Activated CD4-positive, CD25-positive, alpha-beta regulatory T cell treated with anti-CD3 and anti-CD28 coated beads, Interleukin-2, amount 50 U/mL, for 16 hours (primary cell): ENCODE measurements around the gene UST.

ENCODE experiments used
- DNase-seq: peaks from one replicate; pipeline ENCODE4 v3.0.0-alpha.2; 2020; ENCODE audit warnings: low read depth, low spot score

The UST gene

DNA sequence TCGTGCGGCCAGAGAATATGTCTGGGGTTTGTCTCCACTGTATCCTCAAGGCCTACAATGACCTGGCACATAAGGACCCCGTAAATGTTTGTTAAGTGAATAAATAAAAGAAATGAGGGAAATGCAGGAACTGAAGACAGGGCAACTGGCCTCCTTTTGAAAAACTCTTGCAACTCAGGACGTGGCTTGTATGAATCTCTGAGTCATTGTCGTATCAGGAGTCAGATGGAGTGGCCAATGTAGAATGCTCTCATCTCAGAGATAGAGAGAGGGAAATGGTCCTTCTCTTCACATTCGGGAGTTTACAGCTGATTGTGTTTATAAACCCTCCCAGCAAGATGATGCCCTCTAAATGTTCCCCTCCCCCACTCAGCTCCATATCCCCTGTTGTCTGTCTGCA is 57.1 kb downstream of the UST start:
- DNase-seq, result no peak

DNA sequence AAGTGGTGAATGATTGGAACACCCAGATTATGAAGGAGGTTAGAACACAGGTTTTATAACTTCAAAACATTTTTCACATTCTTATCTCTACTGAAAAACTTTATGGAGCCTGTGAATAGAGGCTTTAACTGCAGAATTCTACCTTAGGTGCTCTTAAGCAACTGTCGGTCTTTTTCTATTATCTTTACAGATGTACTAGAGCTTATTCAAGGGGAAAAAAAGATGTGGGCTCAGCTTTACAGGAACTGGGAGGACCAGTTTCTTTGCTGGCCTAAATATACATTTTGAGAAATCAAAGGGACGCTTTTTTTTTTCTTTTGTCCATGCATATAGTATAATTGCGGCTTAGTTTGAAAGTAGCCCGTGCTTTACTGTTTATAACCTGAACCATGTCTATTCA is 58.9 kb downstream of the UST start:
- DNase-seq, result no peak

GRCh38 chr6:148807784-148808183 is 61.0 kb downstream of the UST start:
- DNase-seq, result no peak

DNA sequence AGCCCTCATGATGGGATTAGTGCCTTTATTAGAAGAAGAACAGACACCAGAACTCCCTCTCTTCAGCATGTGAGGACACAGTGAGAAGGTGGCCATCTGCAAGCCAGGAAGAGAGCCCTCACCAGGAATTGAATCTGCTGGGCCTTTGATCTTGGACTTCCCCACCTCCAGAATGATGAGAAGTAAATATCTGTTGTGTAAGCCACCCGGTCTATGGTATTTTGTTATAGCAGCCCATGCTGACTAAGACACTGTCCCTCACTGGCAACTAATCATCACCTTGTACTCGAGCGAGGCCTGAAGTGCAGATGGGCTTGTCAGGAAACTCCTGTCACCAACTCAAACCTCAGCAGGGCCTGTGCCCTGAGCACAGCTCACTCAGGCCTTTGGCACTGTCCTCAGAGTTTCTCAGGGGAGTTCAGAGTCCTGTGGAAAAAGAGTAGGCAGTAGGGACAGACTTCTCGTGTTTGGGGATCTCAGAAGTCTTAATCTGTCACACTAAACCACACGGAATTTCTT is 62.0 kb downstream of the UST start:
- DNase-seq, result no peak

DNA sequence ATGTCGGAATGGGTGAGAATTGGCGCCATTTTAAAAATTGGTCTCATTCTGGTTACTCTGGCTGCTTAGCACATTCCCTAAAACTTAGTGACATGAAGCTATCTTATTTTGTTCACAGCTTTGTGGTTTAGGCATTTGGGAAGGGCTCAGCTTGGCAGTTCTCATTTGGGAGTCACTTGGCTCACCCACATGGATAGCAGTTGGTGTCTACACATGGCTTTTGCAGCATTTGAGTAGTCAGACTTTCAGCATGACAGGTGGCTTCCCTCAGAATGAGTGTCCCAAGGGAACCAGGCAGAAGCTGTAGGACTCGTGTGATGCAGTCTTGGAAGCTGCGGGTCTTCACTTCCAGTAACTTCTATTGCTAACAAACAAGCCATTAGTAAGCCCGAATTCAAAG is 64.6 kb downstream of the UST start:
- DNase-seq, result no peak

DNA sequence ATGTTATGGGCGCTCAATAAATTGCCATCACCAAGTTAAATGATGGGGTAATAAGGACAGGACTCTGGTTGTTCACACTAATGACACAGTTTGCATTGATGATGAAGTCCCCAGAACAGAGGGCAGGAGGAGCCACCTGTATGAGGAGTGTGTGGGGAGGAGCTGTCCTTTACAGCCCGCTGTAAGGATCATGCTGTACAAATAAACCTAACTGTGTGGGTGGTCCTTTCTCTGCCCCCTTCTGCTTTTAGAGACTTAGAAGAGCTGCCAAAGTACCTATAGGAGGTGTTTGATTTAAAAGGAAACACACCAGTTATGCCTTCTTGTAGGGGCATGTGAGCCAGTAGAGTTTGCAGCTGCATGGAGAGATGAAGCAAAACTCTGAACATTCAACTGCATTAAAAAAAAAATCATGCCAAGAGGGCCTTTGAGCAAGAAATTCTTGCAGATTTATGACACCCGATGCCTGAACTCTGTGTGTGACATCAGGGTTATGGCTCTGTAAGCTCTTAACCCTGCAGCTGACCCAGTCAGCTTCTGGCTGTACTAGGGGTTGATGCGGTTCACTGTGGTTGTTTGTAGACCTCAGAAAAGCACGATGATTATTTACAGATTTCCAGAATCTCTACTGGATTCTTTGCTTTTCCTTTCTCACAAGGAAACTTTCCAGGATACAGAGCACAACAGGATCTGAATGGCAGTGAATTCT is 67.4 kb downstream of the UST start:
- no peak for DNase-seq

DNA sequence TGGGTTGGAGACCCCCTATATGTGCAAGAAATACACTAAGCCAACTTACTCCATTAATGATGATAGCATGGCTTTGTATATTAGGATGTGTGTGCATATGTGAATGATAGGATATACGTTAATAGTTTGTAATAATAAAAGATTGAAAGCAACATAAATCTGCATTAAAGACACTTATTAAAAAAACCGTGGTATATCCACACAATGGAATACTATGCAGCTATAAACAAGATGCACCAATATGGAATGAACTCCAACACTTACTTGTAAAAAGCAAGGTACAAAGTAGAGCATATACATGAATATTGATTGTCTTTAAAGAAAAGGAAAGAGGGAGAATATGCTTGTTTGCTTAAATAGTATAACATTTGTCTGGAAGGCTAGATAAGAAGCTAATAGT is 68.0 kb downstream of the UST start:
- DNase-seq, result no peak

- DNase-seq, result no peak
Measured at GRCh38 chr6:148816117-148816516, 69.3 kb downstream of the UST start.

GRCh38 chr6:148817689-148818088 is 70.9 kb downstream of the UST start:
- DNase-seq, result no peak

DNA sequence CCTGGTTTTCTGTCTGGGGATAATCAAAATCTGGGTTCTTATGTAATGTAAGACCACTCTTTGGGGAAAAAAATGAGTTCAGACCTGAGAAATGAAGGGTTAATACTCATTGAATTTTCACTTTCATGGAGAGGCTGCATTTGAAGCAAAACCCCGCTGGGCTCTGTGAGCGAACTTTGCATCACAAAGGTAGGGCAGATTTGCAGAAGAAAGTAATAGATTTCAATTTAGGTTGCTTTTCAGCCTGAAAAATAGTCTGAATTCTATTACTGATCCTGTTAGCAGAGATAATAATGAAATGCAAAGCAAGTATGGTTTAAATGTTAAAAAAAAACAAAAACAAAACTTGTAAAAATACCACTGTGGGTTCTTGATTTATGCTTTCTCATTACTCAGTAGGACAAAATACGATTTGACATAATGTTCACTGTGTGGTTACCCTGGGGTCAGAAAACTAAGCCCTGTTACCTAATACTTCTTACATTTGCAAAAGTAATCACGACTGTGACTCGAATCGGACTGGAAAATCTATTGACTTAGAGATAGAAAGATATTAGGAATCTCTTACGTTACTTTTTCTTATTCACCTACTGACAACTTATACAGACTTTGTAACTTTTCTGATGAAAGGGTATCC is 72.2 kb downstream of the UST start:
- no peak for DNase-seq

GRCh38 chr6:148819852-148820251 is 73.0 kb downstream of the UST start:
- DNase-seq, result no peak

DNA sequence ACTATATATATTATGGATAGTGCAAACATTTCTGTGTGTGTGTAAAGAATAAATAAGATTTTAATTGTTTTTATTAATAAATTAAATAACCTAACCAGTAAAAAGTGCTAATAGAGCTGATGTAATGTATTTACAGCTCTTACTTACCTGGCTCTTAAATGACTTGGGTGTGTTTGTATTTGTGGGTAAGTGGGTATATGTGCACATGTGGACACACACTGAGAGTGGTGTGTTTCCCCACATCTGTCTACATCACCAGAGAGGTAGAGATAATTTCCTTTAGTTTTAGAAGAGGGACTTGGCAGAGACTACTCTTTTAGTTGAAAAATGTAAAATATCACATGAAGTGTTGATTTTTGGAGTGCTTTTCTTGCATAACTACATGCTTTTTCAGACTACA is 76.0 kb downstream of the UST start:
- DNase-seq, result no peak

DNA sequence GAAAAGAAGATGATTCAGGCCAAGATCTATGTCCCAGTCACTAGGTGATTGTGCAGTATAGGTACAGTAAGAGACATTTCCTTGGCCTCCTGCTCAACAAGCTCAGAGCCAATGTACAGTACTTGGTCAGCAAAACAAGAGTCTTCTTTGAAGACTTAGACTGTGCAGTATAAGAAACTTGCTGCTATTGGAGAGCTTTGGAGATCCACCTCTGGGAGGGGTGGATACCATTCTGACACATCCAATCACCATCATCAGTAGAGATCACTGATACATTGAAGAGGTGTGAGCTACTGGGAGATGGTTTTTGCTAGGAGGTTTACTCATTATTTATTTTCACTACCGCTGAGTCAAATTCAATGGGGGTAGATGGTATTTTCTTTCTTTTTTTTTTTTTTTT is 77.5 kb downstream of the UST start:
- no peak for DNase-seq

- DNase-seq, result no peak
Measured at GRCh38 chr6:148824960-148825359, 78.1 kb downstream of the UST start.

DNA sequence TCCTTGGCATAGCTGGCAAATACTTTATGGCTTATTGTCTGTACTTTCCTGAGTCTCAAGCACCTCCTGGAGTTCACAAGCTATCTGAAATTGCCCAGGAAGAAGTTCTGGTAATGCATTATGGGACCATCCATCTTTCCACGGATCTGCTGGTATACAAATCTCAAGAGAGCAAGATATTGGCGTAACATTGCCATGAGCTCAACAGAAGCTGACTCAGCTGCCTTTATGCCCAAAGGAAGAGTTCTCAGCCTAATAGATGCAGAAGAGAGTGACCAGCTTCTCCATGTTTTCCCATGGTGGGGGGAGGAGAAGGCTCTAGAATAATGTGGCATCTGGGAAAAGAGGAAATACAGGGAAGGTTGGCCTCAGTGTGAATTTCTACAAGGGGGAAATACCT is 78.7 kb downstream of the UST start:
- DNase-seq, result no peak

- DNase-seq, result no peak
Measured at GRCh38 chr6:148827416-148828045, 80.7 kb downstream of the UST start.

DNA sequence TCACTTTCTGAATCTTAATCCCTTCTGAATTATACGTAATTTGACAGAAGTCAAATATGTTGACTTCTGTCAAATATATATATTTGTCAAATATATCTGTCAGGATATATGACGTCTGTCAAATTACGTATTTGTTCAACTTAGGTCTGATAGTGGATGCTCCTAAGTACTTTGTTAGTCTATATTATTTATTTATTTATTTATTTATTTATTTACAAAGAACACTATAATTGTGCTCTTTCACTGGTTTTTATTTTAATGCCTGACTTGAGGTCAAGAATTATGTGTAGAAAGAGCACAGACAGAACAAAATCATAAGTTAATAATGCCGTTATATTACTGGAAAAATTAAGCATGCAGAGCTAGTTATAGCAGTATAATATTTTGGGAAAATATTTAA is 81.2 kb downstream of the UST start:
- no peak for DNase-seq

DNA sequence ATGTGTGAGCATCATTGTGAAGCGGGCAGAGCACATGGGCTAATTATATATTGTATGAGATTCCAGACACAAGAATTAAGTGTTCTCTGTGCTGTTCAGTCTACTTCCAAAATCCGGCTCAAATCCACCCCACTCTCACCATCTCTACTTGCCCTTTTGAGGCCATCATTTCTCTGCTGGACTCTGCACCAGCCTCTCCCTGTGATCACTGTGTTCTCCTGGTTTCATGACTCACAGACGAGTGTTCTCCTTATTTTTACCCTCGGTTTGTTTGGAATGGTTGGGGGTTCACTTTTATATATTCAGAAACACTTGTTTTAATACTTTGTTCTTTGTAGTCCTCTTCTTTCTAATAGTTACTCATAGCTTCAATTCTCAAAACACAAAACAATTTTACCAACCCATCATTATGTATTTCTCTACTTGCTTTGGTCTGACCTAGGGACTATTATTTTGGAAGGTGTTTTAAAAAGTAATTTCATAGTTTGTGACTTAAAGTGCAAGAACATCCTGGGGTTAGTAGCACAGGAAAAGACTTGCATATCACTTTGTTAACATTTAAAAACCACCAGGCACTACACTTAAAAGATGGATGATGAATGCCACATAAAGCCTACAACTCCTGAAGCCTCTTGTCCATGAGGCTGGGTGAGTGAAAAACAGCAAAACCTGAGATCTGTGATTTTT is 82.7 kb downstream of the UST start:
- no peak for DNase-seq

DNA sequence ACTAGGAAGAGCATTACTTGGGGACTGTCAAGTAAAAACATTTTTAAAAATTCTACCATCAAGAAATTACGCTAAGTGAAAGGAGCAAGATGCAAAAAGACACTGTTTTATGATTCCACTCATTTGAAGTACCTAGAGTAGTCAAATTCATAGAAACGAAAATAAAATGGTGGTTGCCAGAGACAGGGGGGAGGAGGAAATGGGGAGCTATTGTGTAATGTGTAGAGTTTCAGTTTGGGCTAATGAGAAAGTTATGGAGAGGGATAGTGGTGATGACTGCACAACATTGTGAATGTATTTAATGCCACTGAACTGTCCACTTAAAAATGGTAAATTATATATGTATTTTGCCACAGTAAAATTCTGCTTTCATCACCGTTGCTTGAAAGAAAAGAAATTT is 83.8 kb downstream of the UST start:
- no peak for DNase-seq

DNA sequence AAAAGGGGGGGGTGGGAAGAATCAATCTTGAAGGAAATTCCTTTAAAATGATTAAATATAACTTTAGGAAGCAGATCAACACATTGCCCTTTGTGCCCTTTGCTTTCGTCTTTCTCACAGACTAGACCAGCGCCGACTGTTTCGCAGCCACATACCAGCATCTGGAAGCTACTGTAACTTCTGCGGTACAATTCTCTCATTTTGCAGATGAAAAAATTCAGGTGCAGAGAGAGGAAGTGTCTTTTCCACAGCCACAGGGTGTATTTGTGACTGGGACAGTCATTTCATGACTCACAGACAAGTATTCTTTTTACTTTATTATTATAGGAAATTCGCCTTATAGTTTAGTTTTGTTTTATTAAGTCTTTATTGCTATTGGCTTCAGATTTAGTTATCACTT is 84.2 kb downstream of the UST start:
- no peak for DNase-seq

GRCh38 chr6:148831531-148831930 is 84.7 kb downstream of the UST start:
- no peak for DNase-seq

DNA sequence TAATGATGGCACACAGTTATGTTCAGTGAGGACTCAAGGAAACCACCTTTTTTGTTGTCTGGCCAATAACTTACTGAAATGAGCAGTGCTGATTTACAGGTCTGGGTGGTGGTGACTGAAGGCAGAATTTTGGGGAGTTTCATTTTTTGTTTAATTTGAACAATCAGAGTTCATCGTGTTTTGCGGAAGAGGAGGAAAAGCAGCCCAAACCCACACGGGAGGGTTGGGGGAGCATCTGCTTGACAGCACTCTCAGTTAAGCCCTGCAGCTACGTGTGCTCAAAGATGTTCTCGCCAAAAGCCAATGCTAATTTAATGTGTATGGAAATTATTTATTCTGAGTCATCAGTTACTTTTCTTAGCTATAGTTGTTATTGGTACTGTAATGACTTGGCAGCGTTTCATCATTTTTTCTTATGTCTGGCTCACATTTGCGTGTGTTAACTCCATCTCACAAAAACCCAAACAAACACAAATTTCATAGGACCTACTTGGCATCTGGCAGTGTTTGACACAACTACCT is 89.2 kb downstream of the UST start:
- DNase-seq, result no peak
